ENCODE measurements around the gene FN3K.
A peak's percentile ranks its signal among the peaks of the same experiment; 100 is the strongest.
"Not testable (repeated sequence)": the region's sequence is repeated elsewhere in the genome, so short reads cannot be mapped to it uniquely, and the experiment has no call there.

GRCh38 chr17:82777778-82778375 lies 42.5 kb downstream of the FN3K start:
- TF ChIP-seq POLR2A, EP300 (IDR thresholded peaks at IDR 0.05): not testable (repeated sequence)
- peak in 1 of 5 experiments; percentile 30 for TF ChIP-seq CTCF (IDR thresholded peaks at IDR 0.05)

All from tibial nerve (tissue), 4 donors.